ENCODE results near the gene PPP1R13B.

DNA sequence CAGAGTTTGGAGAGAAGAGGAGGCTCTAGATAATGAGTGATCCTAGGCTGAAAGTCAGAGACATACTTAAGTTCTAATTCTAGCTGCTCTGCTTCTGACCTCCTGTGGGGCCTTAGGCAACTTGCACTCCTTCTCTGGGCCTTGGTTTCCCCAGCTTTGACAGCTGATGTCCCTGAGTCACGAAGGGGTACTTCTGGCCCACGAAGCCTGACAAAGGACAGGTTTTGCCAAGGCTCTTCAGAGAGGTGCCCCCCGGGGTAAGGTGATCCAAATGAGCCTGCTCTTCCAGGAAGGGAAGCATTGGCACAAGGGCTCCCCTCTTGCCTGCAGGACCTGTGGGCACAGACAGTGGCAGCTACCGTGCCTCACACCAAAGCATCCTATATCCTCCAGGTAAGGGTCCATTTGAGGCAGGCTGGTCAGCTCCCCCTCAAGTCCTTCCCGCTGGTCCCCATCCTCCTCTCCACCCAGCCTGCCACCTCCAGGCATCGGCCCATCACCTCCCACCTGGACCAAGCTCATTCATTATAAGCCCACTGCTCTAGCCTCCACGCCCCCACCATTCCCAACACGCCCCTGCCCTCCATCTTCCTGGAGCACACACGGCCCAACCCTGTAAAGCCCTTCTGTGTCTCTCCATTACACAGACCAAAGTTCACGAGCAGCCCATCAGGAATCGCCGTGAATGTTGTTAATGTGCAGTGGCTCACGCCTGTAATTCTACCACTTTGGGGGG, 1.9 kb upstream of the PPP1R13B start:
- TF ChIP-seq, protein P1, sequence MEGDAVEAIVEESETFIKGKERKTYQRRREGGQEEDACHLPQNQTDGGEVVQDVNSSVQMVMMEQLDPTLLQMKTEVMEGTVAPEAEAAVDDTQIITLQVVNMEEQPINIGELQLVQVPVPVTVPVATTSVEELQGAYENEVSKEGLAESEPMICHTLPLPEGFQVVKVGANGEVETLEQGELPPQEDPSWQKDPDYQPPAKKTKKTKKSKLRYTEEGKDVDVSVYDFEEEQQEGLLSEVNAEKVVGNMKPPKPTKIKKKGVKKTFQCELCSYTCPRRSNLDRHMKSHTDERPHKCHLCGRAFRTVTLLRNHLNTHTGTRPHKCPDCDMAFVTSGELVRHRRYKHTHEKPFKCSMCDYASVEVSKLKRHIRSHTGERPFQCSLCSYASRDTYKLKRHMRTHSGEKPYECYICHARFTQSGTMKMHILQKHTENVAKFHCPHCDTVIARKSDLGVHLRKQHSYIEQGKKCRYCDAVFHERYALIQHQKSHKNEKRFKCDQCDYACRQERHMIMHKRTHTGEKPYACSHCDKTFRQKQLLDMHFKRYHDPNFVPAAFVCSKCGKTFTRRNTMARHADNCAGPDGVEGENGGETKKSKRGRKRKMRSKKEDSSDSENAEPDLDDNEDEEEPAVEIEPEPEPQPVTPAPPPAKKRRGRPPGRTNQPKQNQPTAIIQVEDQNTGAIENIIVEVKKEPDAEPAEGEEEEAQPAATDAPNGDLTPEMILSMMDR (IDR thresholded peaks at IDR 0.05; ENCODE audit: insufficient read depth, low read length): no peak
- TF ChIP-seq GABPA (IDR thresholded peaks at IDR 0.05; ENCODE audit: low read depth): no peak
